Measurements from ENCODE around the gene MON1B. TPM values are rescaled to one million over a fixed set of nuclear protein-coding genes. Genes with fewer than 3 reads are reported as not detected.
A peak's percentile ranks its signal among the peaks of the same experiment; 100 is the strongest.
"Not testable (repeated sequence)": the region's sequence is repeated elsewhere in the genome, so short reads cannot be mapped to it uniquely, and the experiment has no call there.

The MON1B gene
- total and polyA plus RNA-seq, 11 donors, result 5.6 to 33.0 (median 17.5) TPM

- H3K4me3 ChIP-seq, result no peak overlapping the region
- no peak for ATAC-seq
- 65 to 73% (median 69%) methylated on average over 4 of the region's 4 CpGs for WGBS, 4 donors
- H3K36me3 ChIP-seq, result no peaks in the 10 kb centered on the region
- no peaks in the 10 kb centered on the region for H3K4me1 ChIP-seq
- TF ChIP-seq CTCF (IDR thresholded peaks at IDR 0.05) (no peak), POLR2A (IDR thresholded peaks at IDR 0.05) (no peak)
- intact Hi-C loops (cut with DNase I), result loop anchor here in 7 of 10 donors (1.0 to 10.0 kb wide), 7 partner anchors 506 to 1384 kb away; partner anchors contain the start of gene CNTNAP4 (in 3 of the 7)
- peaks cover 0 to 10% (median 0%) of the 10 kb centered on the region in 9 donors for H3K27me3 ChIP-seq
- no peak overlapping the region for H3K27ac ChIP-seq
- no peaks in the 10 kb centered on the region for H3K9me3 ChIP-seq
- DNase-seq, result no peak
Measured at GRCh38 chr16:77170805-77171204, 20.2 kb upstream of the MON1B start.

GRCh38 chr16:77171745-77172635 is 19.0 kb upstream of the MON1B start:
- WGBS, 4 donors, result 62 to 67% (median 65%) methylated on average over 5 of the region's 5 CpGs
- Histone ChIP-seq H3K9me3 (no peaks in the 10 kb centered on the region), H3K4me3 (no peak overlapping the region), H3K27ac (no peak overlapping the region), H3K36me3 (no peaks in the 10 kb centered on the region), H3K27me3 (peaks cover 0 to 10% (median 0%) of the 10 kb centered on the region in 9 donors), H3K4me1 (no peaks in the 10 kb centered on the region)
- DNase-seq, result no peak
- TF ChIP-seq CTCF (IDR thresholded peaks at IDR 0.05) (peak; percentile 66 to 85 (median 74)), POLR2A (IDR thresholded peaks at IDR 0.05) (no peak)
- intact Hi-C loops (cut with DNase I), result loop anchor here in 9 of 10 donors (1.0 to 10.0 kb wide), 9 partner anchors 507 to 1385 kb away; partner anchors contain the start of gene CNTNAP4 (in 3 of the 9)
- ATAC-seq, result peak in 3 of 4 donors; percentile 62 to 67 (median 63)

GRCh38 chr16:77172951-77173350 is 18.0 kb upstream of the MON1B start:
- no peak overlapping the region for H3K4me3 ChIP-seq
- TF ChIP-seq POLR2A (IDR thresholded peaks at IDR 0.05) (no peak), CTCF (IDR thresholded peaks at IDR 0.05) (no peak)
- ATAC-seq, result no peak
- no peaks in the 10 kb centered on the region for H3K9me3 ChIP-seq
- no peak for DNase-seq
- H3K27ac ChIP-seq, result no peak overlapping the region
- peaks cover 0 to 10% (median 0%) of the 10 kb centered on the region in 9 donors for H3K27me3 ChIP-seq
- H3K36me3 ChIP-seq, result no peaks in the 10 kb centered on the region
- intact Hi-C loops (cut with DNase I), result loop anchor here in 8 of 10 donors (1.0 to 10.0 kb wide), 8 partner anchors 508 to 1386 kb away; partner anchors contain the start of gene CNTNAP4 (in 3 of the 8)
- H3K4me1 ChIP-seq, result no peaks in the 10 kb centered on the region

GRCh38 chr16:77183137-77183536 is 7.9 kb upstream of the MON1B start:
- H3K4me1 ChIP-seq, result no peaks in the 10 kb centered on the region
- H3K27me3 ChIP-seq, result peaks cover 0 to 7% (median 0%) of the 10 kb centered on the region in 9 donors
- no peak for ATAC-seq
- H3K4me3 ChIP-seq, result no peak overlapping the region
- DNase-seq, result no peak
- no peak overlapping the region for H3K27ac ChIP-seq
- TF ChIP-seq CTCF (IDR thresholded peaks at IDR 0.05) (no peak), POLR2A (IDR thresholded peaks at IDR 0.05) (no peak)
- H3K36me3 ChIP-seq, result no peaks in the 10 kb centered on the region
- 62 to 83% (median 74%) methylated on average over 1 of the region's 1 CpG for WGBS, 4 donors
- no peaks in the 10 kb centered on the region for H3K9me3 ChIP-seq
- intact Hi-C loops (cut with DNase I), result no loop called here

GRCh38 chr16:77186298-77186697 is 4.7 kb upstream of the MON1B start:
- DNase-seq; H3K27me3 ChIP-seq; H3K9me3 ChIP-seq; H3K4me3 ChIP-seq; H3K4me1 ChIP-seq; ATAC-seq; H3K36me3 ChIP-seq; intact Hi-C loops (cut with DNase I); H3K27ac ChIP-seq: not testable (repeated sequence)
- 87 to 98% (median 93%) methylated on average over 1 of the region's 1 CpG for WGBS, 4 donors
